ENCODE results near the gene MRPL46.
"Not testable (repeated sequence)": the region's sequence is repeated elsewhere in the genome, so short reads cannot be mapped to it uniquely, and the experiment has no call there.

The MRPL46 gene

GRCh38 chr15:88441076-88441730 is 26.0 kb downstream of the MRPL46 start:
- no peak for DNase-seq (ENCODE audit: low read depth in 2 of 2)

GRCh38 chr15:88440021-88440420 is 27.2 kb downstream of the MRPL46 start:
- no peak for DNase-seq (ENCODE audit: low read depth in 2 of 2)

GRCh38 chr15:88438181-88438580 is 29.0 kb downstream of the MRPL46 start:
- no peak for DNase-seq (ENCODE audit: low read depth in 2 of 2)

- DNase-seq (ENCODE audit: low read depth in 2 of 2) = not testable (repeated sequence)
These were observed 33.1 kb downstream of the MRPL46 start for GRCh38 chr15:88434106-88434505.

- DNase-seq (ENCODE audit: low read depth in 2 of 2) = no peak
These were observed 34.0 kb downstream of the MRPL46 start for GRCh38 chr15:88433046-88433685.

GRCh38 chr15:88431441-88431840 is 35.7 kb downstream of the MRPL46 start:
- no peak for DNase-seq (ENCODE audit: low read depth in 2 of 2)

- no peak for DNase-seq (ENCODE audit: low read depth in 2 of 2)
These were observed 37.1 kb downstream of the MRPL46 start for GRCh38 chr15:88430051-88430450.

GRCh38 chr15:88428805-88429605 is 38.2 kb downstream of the MRPL46 start:
- no peak for DNase-seq (ENCODE audit: low read depth in 2 of 2)

GRCh38 chr15:88428053-88428452 is 39.1 kb downstream of the MRPL46 start:
- DNase-seq (ENCODE audit: low read depth in 2 of 2) = no peak

- DNase-seq (ENCODE audit: low read depth in 2 of 2) = no peak
These were observed 40.9 kb downstream of the MRPL46 start for GRCh38 chr15:88426304-88426703.

- DNase-seq (ENCODE audit: low read depth in 2 of 2) = no peak
These were observed 43.9 kb downstream of the MRPL46 start for GRCh38 chr15:88423331-88423730.

GRCh38 chr15:88419830-88420229 is 47.4 kb downstream of the MRPL46 start:
- DNase-seq (ENCODE audit: low read depth in 2 of 2) = no peak

Data from stimulated activated CD4-positive, alpha-beta T cell treated with anti-CD3 and anti-CD28 coated beads, Interleukin-1b, Interleukin-23, amount 100 ng/mL, for 4 hours (primary cell).